Ishikawa (cell line): Measurements from ENCODE around the gene GEMIN8.

ENCODE experiments used
- CEBPB ChIP-seq: IDR thresholded peaks from 2 replicates; pipeline ENCODE4 v1.6.1; 2012
- CREB1 ChIP-seq: IDR thresholded peaks from 2 replicates; pipeline ENCODE4 v1.6.1; 2012; ENCODE audit warnings: low read depth
- EGR1 ChIP-seq: IDR thresholded peaks from 2 replicates; pipeline ENCODE4 v1.6.1; 2012
- EP300 ChIP-seq: IDR thresholded peaks from 2 replicates; pipeline ENCODE4 v1.6.1; 2012; ENCODE audit warnings: borderline replicate concordance
- FOXM1 ChIP-seq: IDR thresholded peaks from 2 replicates; pipeline ENCODE4 v1.6.1; 2012; ENCODE audit warnings: low read depth, borderline replicate concordance
- NFIC ChIP-seq: IDR thresholded peaks from 2 replicates; pipeline ENCODE4 v1.6.1; 2012
- RAD21 ChIP-seq: IDR thresholded peaks from 2 replicates; pipeline ENCODE4 v1.6.1; 2012; ENCODE audit warnings: low read depth
- TAF1 ChIP-seq: IDR thresholded peaks from 2 replicates; pipeline ENCODE4 v1.6.1; 2012; ENCODE audit warnings: low read depth, mild to moderate bottlenecking
- TCF12 ChIP-seq: IDR thresholded peaks from 2 replicates; pipeline ENCODE4 v1.6.1; 2012; ENCODE audit warnings: low read depth
- TEAD4 ChIP-seq: IDR thresholded peaks from 2 replicates; pipeline ENCODE4 v1.6.1; 2012
- USF1 ChIP-seq: IDR thresholded peaks from 2 replicates; pipeline ENCODE4 v1.6.1; 2012
- YY1 ChIP-seq: IDR thresholded peaks from 2 replicates; pipeline ENCODE4 v1.6.1; 2012; ENCODE audit warnings: low read depth
- ZBTB7A ChIP-seq: IDR thresholded peaks from 2 replicates; pipeline ENCODE4 v1.6.1; 2012; ENCODE audit warnings: low read depth
- TF ChIP-seq, protein P1 (sequence below): IDR thresholded peaks from 2 replicates; pipeline ENCODE4 v1.6.1; 2012; ENCODE audit warnings: low read depth, mild to moderate bottlenecking
- TF ChIP-seq, protein P2 (sequence below): IDR thresholded peaks from 2 replicates; pipeline ENCODE4 v1.6.1; 2012

The GEMIN8 gene

GRCh38 chrX:14056206-14056605 lies 26.5 kb upstream of the GEMIN8 start:
- TF ChIP-seq EP300 (no peak), USF1 (no peak), TCF12 (no peak), FOXM1 (no peak), CEBPB (no peak), EGR1 (no peak), TAF1 (no peak), NFIC (no peak), ZBTB7A (no peak)
- TF ChIP-seq, protein P1, sequence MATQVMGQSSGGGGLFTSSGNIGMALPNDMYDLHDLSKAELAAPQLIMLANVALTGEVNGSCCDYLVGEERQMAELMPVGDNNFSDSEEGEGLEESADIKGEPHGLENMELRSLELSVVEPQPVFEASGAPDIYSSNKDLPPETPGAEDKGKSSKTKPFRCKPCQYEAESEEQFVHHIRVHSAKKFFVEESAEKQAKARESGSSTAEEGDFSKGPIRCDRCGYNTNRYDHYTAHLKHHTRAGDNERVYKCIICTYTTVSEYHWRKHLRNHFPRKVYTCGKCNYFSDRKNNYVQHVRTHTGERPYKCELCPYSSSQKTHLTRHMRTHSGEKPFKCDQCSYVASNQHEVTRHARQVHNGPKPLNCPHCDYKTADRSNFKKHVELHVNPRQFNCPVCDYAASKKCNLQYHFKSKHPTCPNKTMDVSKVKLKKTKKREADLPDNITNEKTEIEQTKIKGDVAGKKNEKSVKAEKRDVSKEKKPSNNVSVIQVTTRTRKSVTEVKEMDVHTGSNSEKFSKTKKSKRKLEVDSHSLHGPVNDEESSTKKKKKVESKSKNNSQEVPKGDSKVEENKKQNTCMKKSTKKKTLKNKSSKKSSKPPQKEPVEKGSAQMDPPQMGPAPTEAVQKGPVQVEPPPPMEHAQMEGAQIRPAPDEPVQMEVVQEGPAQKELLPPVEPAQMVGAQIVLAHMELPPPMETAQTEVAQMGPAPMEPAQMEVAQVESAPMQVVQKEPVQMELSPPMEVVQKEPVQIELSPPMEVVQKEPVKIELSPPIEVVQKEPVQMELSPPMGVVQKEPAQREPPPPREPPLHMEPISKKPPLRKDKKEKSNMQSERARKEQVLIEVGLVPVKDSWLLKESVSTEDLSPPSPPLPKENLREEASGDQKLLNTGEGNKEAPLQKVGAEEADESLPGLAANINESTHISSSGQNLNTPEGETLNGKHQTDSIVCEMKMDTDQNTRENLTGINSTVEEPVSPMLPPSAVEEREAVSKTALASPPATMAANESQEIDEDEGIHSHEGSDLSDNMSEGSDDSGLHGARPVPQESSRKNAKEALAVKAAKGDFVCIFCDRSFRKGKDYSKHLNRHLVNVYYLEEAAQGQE: no peak
- TF ChIP-seq, protein P2, sequence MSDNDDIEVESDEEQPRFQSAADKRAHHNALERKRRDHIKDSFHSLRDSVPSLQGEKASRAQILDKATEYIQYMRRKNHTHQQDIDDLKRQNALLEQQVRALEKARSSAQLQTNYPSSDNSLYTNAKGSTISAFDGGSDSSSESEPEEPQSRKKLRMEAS: no peak

- TF ChIP-seq FOXM1 (no peak), TEAD4 (no peak), EGR1 (no peak), CEBPB (no peak), RAD21 (no peak; the same call in 1 of the 2 replicates), USF1 (no peak), NFIC (no peak), EP300 (no peak), TCF12 (no peak), CREB1 (no peak)
- TF ChIP-seq, protein P1: no peak
- TF ChIP-seq, protein P2: no peak
Measured at GRCh38 chrX:14051416-14051815, 21.7 kb upstream of the GEMIN8 start.

DNA sequence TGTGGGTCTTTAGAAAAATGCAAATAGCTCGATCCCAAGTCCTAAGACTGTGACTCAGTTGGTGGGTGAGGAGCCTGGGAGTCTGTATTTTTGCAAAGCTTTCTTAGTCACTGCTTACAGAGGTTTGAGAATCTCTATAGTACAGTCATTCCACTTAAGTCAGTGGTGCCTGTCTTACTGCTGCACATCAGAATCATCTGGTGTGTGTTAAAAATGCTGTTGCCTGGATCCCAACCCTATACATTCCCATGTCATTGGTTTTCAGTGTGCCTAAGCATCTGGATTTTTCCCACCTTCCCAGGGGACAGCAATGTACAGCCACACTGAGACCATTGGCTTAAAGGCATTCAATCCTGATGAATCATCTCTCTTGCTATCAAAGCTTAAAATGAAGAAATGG lies 21.0 kb upstream of the GEMIN8 start:
- TF ChIP-seq EGR1 (no peak), FOXM1 (no peak), TEAD4 (no peak), EP300 (no peak), ZBTB7A (no peak)

DNA sequence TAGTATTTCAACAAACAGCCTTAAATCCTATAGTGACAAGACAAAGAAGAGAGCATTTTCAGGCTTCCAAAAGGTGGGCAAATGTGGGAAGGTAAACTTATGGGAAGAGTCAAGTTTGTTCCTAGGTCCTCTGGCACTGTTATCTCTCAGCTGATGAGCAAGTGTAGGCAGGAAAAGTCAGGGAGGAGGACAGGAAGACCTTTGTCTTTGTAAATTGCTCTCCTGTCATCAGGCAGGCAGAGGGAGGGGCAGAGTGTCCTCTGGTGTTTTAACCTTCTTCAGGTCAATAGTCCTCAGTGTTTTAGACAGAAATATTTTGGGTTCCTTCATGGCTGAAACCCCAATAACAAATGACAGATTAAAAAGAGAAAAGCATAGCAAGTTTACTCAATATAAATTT lies 13.5 kb upstream of the GEMIN8 start:
- TF ChIP-seq EP300: no peak
- TF ChIP-seq TCF12: no peak
- no peak for TF ChIP-seq RAD21
- no peak for TF ChIP-seq FOXM1
- no peak for TF ChIP-seq EGR1
- no peak for TF ChIP-seq TAF1
- TF ChIP-seq, protein P2: no peak
- TF ChIP-seq TEAD4: no peak
- TF ChIP-seq USF1: no peak
- no peak for TF ChIP-seq CREB1
- TF ChIP-seq, protein P1: no peak
- no peak for TF ChIP-seq ZBTB7A
- TF ChIP-seq CEBPB: no peak
- TF ChIP-seq YY1: no peak
